CD4-positive, alpha-beta T cell treated with Interleukin-10 for 1 hour (primary cell): ENCODE measurements around the gene PLBD2.

ENCODE experiments used
- DNase-seq: peaks from one replicate; pipeline ENCODE4 v3.0.0-alpha.2; 2020

The PLBD2 gene

GRCh38 chr12:113422886-113423669 lies 64.7 kb downstream of the PLBD2 start:
- no peak for DNase-seq

DNA sequence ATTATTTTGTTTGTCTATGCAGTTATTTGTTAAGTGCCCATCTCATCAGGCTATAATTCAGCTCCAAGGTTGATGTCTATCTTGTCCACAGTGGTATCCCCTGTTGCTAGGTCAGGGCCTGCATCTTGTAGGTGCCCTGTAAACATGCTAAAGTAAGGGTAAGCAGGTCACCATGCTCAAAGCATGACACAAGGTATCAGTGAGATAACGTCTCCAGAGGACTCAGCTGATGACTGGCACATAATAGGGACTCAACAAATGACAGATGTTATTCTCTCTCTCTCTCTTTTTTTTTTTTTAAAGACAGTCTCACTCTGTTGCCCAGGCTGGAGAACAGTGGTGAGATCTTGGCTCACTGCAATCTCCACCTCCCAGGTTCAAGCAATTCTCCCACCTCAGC lies 66.1 kb downstream of the PLBD2 start:
- DNase-seq, result no peak

DNA sequence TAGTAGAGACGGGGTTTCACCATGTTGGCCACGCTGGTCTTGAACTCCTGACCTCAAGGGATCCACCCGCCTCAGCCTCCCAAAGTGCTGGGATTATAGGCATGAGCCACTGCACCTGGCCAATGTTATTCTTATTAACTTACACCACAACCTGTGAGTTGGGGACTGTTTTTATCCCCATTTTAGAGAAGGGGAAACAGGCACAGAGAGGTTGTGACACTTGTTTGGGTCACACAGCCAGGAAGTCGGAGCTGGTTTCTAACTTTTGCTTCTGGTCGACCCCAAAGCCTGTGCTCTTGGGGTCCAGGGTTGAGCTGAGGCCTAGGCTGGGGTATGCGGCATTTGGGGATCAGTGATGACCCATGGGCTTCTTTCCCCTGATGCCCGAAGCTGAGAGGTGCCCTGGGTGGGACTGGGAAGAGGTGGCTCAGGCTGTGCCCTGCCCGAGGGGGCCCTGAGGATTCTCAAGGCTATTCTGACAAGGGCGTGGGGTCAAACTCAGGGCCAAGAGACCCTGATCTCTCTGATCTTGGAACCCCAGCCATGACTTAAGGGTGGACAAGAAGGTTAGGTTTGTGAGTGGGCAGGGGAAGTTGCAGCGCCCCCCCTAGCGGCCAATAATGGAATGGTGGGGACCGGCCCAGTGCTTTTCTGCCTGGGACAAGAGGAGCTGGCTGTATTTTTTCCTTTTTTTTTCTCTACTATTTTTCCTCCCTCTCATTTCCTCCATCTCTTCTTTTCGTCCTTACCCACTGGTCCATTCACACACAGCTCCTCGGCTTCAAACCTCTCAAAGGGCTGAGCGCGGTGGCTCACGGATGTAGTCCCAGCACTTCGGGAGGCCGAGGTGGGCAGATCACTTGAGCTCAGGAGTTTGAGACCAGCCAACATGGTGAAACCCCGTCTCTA lies 66.8 kb downstream of the PLBD2 start:
- peak; percentile 54 for DNase-seq

- no peak for DNase-seq
Measured at GRCh38 chr12:113425960-113426453, 67.6 kb downstream of the PLBD2 start.

DNA sequence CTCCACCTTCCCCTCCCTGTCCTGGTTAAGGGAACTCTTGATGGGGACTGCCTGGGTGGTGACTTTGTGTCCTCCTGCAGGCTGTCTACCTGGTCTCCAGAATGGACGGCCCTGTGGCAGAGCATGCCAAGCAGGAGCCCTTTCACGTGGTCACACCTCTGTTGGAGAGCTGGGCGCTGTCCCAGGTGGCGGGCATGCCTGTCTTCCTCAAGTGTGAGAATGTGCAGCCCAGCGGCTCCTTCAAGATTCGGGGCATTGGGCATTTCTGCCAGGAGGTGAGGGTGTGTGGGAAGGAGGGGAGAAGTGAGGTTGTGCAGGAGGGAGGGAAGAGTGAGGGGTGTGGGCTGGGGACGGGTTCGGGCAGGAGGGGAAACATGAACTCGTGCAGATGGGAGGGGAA lies 69.5 kb downstream of the PLBD2 start:
- no peak for DNase-seq

GRCh38 chr12:113428482-113428881 lies 70.1 kb downstream of the PLBD2 start:
- no peak for DNase-seq

DNA sequence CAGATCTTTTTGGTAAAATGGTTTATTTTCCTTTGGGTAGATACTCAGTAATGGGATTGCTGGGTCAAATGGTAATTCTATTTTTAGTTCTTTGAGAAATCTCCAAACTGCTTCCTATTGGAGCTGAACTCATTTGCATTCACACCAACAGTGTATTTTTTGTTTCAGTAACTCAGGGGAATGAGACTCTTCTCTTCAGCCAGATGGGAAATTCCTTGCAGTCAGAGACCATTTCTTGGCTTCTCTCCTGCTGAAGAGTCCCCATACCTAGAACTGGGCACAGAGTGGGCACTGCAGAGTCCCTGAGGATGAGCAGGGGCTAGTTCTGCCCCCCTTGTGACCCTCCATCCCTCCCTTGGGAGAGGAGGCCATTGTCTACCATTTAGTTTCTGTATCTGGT lies 74.6 kb downstream of the PLBD2 start:
- no peak for DNase-seq

DNA sequence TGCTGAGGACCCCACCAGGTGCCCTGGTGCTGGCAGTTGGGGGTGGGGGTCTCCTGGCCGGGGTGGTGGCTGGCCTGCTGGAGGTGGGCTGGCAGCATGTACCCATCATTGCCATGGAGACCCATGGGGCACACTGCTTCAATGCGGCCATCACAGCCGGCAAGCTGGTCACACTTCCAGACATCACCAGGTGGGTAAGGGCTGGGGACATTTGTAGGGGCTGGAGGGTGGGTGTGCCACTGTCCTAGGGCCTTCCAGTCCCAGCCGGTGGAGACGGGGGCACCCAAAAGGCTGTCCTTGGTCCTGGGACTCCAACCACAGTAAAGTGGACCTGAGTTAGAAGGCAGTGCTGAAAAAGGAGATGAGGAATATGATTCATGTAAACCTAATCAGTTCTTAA lies 77.0 kb downstream of the PLBD2 start:
- DNase-seq, result no peak

GRCh38 chr12:113436586-113436985 lies 78.2 kb downstream of the PLBD2 start:
- DNase-seq, result no peak

DNA sequence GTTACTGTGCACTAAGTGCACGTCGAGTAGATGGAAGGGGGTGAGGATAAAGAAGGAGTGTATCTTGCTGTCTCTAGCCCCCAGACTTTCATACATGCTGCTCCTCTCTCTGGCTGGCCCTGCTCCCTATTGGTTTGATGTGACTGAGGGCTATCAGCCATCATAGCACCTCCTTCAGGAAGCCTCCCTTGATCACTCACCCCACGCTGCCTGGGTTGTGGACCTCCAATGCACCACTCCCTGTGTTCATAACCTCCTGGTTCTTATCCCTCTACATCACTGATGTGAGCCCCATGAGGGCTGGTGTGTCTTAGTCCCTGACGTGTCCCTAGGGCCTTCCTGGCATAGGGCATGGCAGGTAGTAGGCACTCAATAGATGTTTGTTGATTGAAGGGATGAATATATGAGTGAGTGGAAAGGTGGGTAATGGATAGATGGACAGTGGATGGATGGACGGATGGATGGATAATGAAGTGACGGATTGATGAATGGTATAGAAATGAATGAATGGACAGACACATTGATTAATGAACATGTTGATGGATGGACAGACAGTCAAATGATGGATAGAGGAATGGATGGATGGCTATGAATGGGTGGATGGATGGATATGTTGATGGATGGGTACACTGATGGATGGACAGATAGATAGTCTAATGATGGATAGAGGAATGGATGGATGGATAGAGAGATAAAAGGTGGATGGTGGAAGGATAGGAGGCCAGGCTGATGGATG lies 78.8 kb downstream of the PLBD2 start:
- no peak for DNase-seq

GRCh38 chr12:113437729-113438100 lies 79.3 kb downstream of the PLBD2 start:
- DNase-seq, result no peak

DNA sequence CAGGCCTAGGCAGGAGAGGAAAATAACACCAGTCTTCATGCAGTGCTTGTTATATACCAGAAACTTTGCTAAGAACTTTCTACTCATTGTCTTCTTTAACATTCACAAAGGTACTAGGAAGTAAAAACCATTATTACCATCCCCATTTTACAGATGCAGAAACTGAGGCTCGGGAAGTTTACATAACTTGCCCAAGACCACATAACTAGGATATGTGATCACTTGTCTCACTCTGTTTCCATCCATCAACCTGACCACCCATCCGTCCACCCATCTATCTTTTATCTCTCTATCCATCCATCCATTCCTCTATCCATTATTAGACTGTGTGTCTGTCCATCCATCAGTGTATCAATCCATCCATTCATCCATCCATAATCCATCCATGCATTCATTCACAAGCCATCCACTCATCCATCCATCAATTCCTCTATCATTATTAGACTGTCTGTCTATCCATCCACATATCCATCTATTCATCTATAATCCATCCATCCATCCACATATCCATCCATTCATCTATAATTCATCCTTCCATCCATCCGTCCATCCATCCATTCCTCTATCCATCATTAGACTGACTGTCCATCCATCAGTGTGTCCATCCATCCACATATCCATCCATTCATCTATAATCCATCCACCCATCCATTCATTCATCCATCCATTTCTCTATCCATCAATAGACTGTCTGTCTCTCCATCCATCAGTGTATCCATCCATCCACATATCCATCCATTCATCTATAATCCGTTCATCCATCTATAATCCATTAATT lies 80.3 kb downstream of the PLBD2 start:
- no peak for DNase-seq

GRCh38 chr12:113439301-113439597 lies 80.9 kb downstream of the PLBD2 start:
- DNase-seq, result no peak

- no peak for DNase-seq
Measured at GRCh38 chr12:113439606-113440030, 81.2 kb downstream of the PLBD2 start.

DNA sequence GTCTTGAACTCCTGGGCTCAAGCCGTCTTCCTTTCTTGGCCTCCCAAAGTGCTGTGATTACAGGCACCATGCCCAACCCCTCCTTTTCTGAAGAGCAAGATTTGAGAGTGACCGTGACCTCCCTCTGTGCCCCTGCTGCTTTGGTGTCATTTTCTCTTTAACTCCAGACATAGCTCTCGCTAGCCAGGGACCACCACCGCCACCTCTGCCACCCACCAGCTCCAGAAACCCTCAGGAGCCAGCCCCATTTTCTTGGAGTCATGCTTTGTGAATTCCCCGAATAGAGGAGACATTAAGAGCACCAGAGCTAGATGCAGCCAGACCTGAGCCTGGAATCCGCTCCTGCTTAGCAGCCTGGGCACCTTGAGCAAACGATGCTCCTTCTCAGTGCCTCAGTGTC lies 81.9 kb downstream of the PLBD2 start:
- no peak for DNase-seq
